ENCODE data around the gene RUNX2.

DNA sequence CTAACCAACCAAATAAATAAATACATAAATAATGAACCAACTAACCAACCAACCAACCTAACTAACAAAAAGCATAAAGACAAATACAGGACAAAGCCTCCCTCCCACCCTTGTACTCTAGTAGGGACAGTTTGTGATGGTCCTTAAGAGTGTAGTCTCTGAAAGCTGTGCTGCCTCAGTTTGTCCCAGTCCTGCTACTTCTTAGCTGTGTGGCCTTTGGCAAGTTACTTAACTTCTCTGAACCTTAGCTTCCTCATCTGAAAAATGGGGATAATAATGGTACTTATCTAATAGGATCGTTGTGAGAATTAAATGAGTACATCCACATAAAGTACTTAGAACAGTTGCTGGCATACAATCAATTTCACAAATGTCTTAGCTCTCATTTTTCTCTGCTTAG is 282.2 kb downstream of the RUNX2 start:
- no peak for TF ChIP-seq SUZ12 (IDR thresholded peaks at IDR 0.05)
- TF ChIP-seq SP1 (IDR thresholded peaks at IDR 0.05): no peak
- TF ChIP-seq BHLHE40 (IDR thresholded peaks at IDR 0.05; ENCODE audit: borderline replicate concordance): no peak

Measured in HEK293T (cell line).